Activated CD4-positive, alpha-beta memory T cell treated with anti-CD3 and anti-CD28 coated beads, Interleukin-2, amount 10 ng/mL, durations not matched to agents 7 days and 5 days (primary cell): ENCODE results near the gene GPR33. TPM values are rescaled to one million over a fixed set of nuclear protein-coding genes. Genes with fewer than 3 reads are reported as not detected.

Experiments used
- CTCF ChIA-PET: fragments of 350-600 bp; sonication (Branson Sonifier 250); formaldehyde crosslinking; loops from one replicate; lab custom pipeline; 2021; ENCODE audit warnings: antibody characterized with exemption, inconsistent platforms; lab: Charles Lee
- POLR2A ChIA-PET: fragments of 350-600 bp; sonication (Branson Sonifier 250); formaldehyde crosslinking; loops from one replicate; lab custom pipeline; 2021; ENCODE audit warnings: antibody characterized with exemption; lab: Charles Lee
- DNase-seq: peaks from one replicate; pipeline ENCODE4 v3.0.0-alpha.2; 2020
- H3K27ac Mint-ChIP-seq: one replicate; pipeline ENCODE4 v1.8.0; 2021; ENCODE audit warnings: mild to moderate bottlenecking, mixed read lengths
- H3K27me3 Mint-ChIP-seq: one replicate; pipeline ENCODE4 v1.8.0; 2021; ENCODE audit warnings: mixed read lengths
- H3K36me3 Mint-ChIP-seq: one replicate; pipeline ENCODE4 v1.8.0; 2021; ENCODE audit warnings: low read depth, mixed read lengths
- H3K4me1 Mint-ChIP-seq: one replicate; pipeline ENCODE4 v1.8.0; 2021; ENCODE audit warnings: mixed read lengths
- H3K4me3 Mint-ChIP-seq: one replicate; pipeline ENCODE4 v1.8.0; 2021; ENCODE audit warnings: mild to moderate bottlenecking, mixed read lengths
- H3K9me3 Mint-ChIP-seq: one replicate; pipeline ENCODE4 v1.8.0; 2021; ENCODE audit warnings: mixed read lengths
- total RNA-seq, 2 experiments: library from RNA; stranded (reverse); gene quantifications; one replicate each; pipeline ENCODE4 v1.2.3, GENCODE V29; 2021

GPR33 gene
- not detected for total RNA-seq

GRCh38 chr14:31487886-31488285 is at the start of gene GPR33:
Gene GPR33, minus strand, starts transcription at chr14:31488039. Its CDS starts 4,074 bp downstream, at chr14:31483965.
- Mint-ChIP-seq H3K36me3 (no peaks in the 10 kb centered on the region), H3K4me1 (no peaks in the 10 kb centered on the region), H3K27ac (no peak within 1 kb of the TSS), H3K4me3 (no peak within 1 kb of the TSS), H3K27me3 (peaks cover 8% of the 10 kb centered on the region), H3K9me3 (no peaks in the 10 kb centered on the region)
- CTCF ChIA-PET: no interaction called here
- DNase-seq: no peak
- POLR2A ChIA-PET: no interaction called here

- H3K4me1 Mint-ChIP-seq: no peaks in the 10 kb centered on the region
- no peak overlapping the region for H3K4me3 Mint-ChIP-seq
- DNase-seq: no peak
- H3K27me3 Mint-ChIP-seq: peaks cover 16% of the 10 kb centered on the region
- CTCF ChIA-PET: no interaction called here
- no peak overlapping the region for H3K27ac Mint-ChIP-seq
- POLR2A ChIA-PET: no interaction called here
- no peaks in the 10 kb centered on the region for H3K9me3 Mint-ChIP-seq
- H3K36me3 Mint-ChIP-seq: no peaks in the 10 kb centered on the region
These were observed 48.5 kb upstream of the GPR33 start for GRCh38 chr14:31536201-31536960.

- Mint-ChIP-seq H3K9me3 (no peaks in the 10 kb centered on the region), H3K4me3 (no peak overlapping the region), H3K27ac (no peak overlapping the region), H3K36me3 (no peaks in the 10 kb centered on the region), H3K4me1 (no peaks in the 10 kb centered on the region), H3K27me3 (peaks cover 10% of the 10 kb centered on the region)
- no peak for DNase-seq
- ChIA-PET POLR2A (no interaction called here), CTCF (no interaction called here)
These were observed 42.3 kb upstream of the GPR33 start for GRCh38 chr14:31530136-31530535.

DNA sequence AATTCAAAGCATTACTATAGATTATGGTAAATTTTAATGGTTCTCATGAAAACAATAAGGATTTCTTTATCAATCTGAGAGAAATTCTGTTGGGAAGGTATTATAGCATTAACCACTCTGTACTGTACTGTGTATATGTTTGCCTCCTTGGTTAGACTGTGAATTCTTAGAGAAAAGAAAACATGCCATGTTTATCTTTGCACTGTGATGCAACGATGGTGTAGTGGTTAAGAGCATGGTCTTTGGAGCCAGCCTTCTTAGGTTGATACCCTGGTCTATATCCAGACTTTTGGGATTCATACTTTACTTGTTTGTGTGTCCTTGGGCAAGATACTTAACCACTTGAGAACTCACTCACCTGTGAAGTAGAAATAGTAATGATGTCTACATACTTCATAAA is 41.2 kb upstream of the GPR33 start:
- Mint-ChIP-seq H3K36me3 (no peaks in the 10 kb centered on the region), H3K27me3 (peaks cover 16% of the 10 kb centered on the region), H3K4me3 (no peak overlapping the region), H3K27ac (no peak overlapping the region), H3K9me3 (no peaks in the 10 kb centered on the region), H3K4me1 (no peaks in the 10 kb centered on the region)
- ChIA-PET CTCF (no interaction called here), POLR2A (no interaction called here)
- DNase-seq: no peak

GRCh38 chr14:31527546-31527945 is 39.7 kb upstream of the GPR33 start:
- no peak for DNase-seq
- Mint-ChIP-seq H3K9me3 (no peaks in the 10 kb centered on the region), H3K27ac (no peak overlapping the region), H3K36me3 (no peaks in the 10 kb centered on the region), H3K4me3 (no peak overlapping the region), H3K27me3 (peaks cover 20% of the 10 kb centered on the region), H3K4me1 (no peaks in the 10 kb centered on the region)
- ChIA-PET POLR2A (no interaction called here), CTCF (no interaction called here)

DNA sequence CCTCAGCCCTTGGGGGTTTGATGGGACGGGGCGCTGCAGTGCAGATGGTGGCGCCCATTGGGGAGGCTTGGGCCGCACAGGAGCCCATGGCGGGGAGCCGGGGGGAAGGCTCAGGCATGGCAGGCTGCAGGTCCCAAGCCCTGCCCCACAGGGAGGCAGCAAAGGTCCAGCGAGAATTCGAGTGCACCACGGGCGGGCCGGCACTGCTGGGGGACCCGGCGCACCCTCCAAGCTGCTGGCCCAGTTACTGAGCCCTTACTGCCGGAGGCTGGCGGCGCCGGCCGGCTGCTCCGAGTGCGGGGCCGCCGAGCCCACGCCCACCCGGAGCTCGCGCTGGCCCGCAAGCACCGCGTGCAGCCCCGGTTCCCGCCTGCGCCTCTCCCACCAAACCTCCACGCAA is 39.2 kb upstream of the GPR33 start:
- Mint-ChIP-seq H3K4me3 (no peak overlapping the region), H3K36me3 (no peaks in the 10 kb centered on the region), H3K4me1 (no peaks in the 10 kb centered on the region), H3K27me3 (peaks cover 15% of the 10 kb centered on the region), H3K9me3 (no peaks in the 10 kb centered on the region), H3K27ac (no peak overlapping the region)
- no peak for DNase-seq
- ChIA-PET POLR2A (no interaction called here), CTCF (no interaction called here)

DNA sequence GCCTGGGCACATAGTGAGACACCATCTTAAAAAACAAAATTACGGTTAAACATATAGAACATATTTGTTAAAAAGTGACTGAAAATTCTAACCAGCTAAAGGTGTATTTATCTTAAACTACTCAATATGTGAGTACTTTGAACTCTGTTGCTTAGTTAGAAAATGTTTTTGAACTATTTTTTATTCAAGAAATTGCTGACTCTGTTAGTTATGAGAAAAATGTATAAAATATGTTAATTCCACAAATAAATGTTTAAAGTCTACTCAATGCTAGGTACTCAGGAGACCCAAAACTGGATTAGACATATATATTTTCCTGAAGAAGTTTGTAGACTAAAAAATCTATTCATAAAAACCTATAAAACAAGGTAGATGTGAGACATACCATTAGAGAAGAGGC is 23.0 kb upstream of the GPR33 start:
- Mint-ChIP-seq H3K36me3 (no peaks in the 10 kb centered on the region), H3K4me3 (no peak overlapping the region), H3K4me1 (no peaks in the 10 kb centered on the region), H3K27ac (no peak overlapping the region), H3K27me3 (peaks cover 5% of the 10 kb centered on the region), H3K9me3 (no peaks in the 10 kb centered on the region)
- ChIA-PET POLR2A (no interaction called here), CTCF (interaction anchor here (0.6 to 1.6 kb wide), 7 partner anchors 9 to 748 kb away, joined by 3 to 7 read pairs (median 3); no protein-coding TSS in a partner anchor)
- no peak for DNase-seq

- no peak for DNase-seq
- POLR2A ChIA-PET: no interaction called here
- Mint-ChIP-seq H3K27me3 (peaks cover 5% of the 10 kb centered on the region), H3K4me1 (no peaks in the 10 kb centered on the region), H3K27ac (no peak overlapping the region), H3K9me3 (no peaks in the 10 kb centered on the region), H3K4me3 (no peak overlapping the region), H3K36me3 (no peaks in the 10 kb centered on the region)
- CTCF ChIA-PET: interaction anchor here (0.6 to 1.6 kb wide), 10 partner anchors 10 to 749 kb away, joined by 3 to 7 read pairs (median 3); no protein-coding TSS in a partner anchor
These were observed 22.4 kb upstream of the GPR33 start for GRCh38 chr14:31510222-31510621.

DNA sequence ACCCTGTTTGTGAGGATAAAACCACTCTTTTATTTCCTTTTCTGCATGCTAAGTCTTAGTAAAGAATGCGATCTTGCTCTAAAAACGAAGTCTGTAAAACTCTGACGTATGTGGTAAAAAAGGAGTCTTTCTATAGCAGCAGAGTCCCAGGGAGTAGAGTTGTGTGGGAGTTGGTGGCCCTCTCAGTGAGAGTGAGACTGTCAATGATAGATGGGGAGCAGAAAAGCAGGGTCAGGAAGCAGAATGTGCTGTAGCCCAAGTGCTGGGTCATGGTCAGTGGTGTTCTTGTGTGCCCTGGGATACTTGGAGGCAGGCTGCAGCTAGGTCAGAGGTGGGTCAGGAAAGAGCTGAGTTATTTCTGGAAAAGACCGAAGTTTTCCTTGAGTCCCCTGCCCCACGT is 20.3 kb upstream of the GPR33 start:
- Mint-ChIP-seq H3K9me3 (no peaks in the 10 kb centered on the region), H3K36me3 (no peaks in the 10 kb centered on the region), H3K27me3 (peaks cover 2% of the 10 kb centered on the region), H3K4me1 (no peaks in the 10 kb centered on the region), H3K27ac (no peak overlapping the region), H3K4me3 (no peak overlapping the region)
- CTCF ChIA-PET: no interaction called here
- POLR2A ChIA-PET: no interaction called here
- no peak for DNase-seq

GRCh38 chr14:31505411-31505810 is 17.6 kb upstream of the GPR33 start:
- DNase-seq: no peak
- H3K4me3 Mint-ChIP-seq: no peak overlapping the region
- no peak overlapping the region for H3K27ac Mint-ChIP-seq
- H3K36me3 Mint-ChIP-seq: no peaks in the 10 kb centered on the region
- ChIA-PET CTCF (interaction anchor here (1.2 kb wide), 1 partner anchor 745 kb away, joined by 3 read pairs; no protein-coding TSS in a partner anchor), POLR2A (no interaction called here)
- H3K27me3 Mint-ChIP-seq: no peaks in the 10 kb centered on the region
- no peaks in the 10 kb centered on the region for H3K4me1 Mint-ChIP-seq
- H3K9me3 Mint-ChIP-seq: no peaks in the 10 kb centered on the region

GRCh38 chr14:31501870-31502269 is 14.0 kb upstream of the GPR33 start:
- H3K27ac Mint-ChIP-seq: no peak overlapping the region
- CTCF ChIA-PET: interaction anchor here (0.6 kb wide), 1 partner anchor 1022 kb away, joined by 3 read pairs; no protein-coding TSS in a partner anchor

DNA sequence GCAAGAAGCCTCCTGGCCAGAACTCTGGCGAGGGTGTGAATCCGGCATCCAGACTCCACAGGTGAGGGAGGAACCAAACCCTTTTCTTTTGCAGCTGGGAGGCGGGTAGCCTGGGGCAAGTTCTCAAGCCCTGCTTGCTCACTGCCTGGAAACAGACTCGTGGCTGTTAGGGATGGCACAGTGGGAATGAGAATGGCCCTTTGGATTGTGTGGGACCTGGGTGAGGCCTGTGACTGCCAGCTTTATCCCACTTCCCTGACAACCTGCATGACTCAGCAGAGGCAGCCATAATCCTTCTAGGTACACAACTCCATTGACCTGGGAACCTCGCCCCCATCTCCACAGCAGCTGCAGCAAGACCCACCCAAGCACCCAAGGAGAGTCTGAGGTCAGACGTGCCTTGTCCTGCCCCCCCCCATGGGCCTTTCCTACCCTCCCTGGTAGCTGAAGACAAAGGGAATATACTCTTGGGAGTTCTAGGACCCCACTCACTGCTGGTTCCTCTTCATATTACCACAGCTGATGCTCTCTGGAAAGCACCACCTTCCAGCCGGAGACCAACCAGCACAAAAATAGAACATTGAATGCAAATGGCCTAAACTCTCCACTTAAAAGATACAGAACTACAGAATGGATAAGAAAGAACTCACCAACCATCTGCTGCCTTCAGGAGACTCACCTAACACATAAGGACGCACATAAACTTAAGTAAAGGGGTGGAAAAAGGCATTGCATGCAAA is 5.1 kb upstream of the GPR33 start:
- Mint-ChIP-seq H3K4me3 (no peak overlapping the region), H3K9me3 (no peaks in the 10 kb centered on the region), H3K4me1 (no peaks in the 10 kb centered on the region), H3K36me3 (no peaks in the 10 kb centered on the region), H3K27ac (no peak overlapping the region), H3K27me3 (peaks cover 16% of the 10 kb centered on the region)
- no peak for DNase-seq
- ChIA-PET CTCF (no interaction called here), POLR2A (interaction anchor here (0.6 kb wide), 1 partner anchor 882 kb away, joined by 3 read pairs; no protein-coding TSS in a partner anchor)

More at GRCh38 chr14:31501870-31502269, 14.0 kb upstream of the GPR33 start:
- Mint-ChIP-seq H3K9me3 (no peaks in the 10 kb centered on the region), H3K4me1 (no peaks in the 10 kb centered on the region), H3K4me3 (no peak overlapping the region), H3K27me3 (peaks cover 19% of the 10 kb centered on the region), H3K36me3 (no peaks in the 10 kb centered on the region)
- POLR2A ChIA-PET: no interaction called here
- DNase-seq: no peak

- CTCF ChIA-PET: no interaction called here
These were observed 1.9 kb upstream of the GPR33 start for GRCh38 chr14:31489691-31490090.

More at GRCh38 chr14:31489691-31490090, 1.9 kb upstream of the GPR33 start:
- DNase-seq: no peak
- Mint-ChIP-seq H3K4me1 (no peaks in the 10 kb centered on the region), H3K27me3 (peaks cover 3% of the 10 kb centered on the region), H3K27ac (no peak overlapping the region), H3K9me3 (no peaks in the 10 kb centered on the region), H3K36me3 (no peaks in the 10 kb centered on the region), H3K4me3 (no peak overlapping the region)
- POLR2A ChIA-PET: no interaction called here
